Thyroid gland (tissue), 4 donors: ENCODE results near the gene RUFY3.

ENCODE experiments used
- CTCF ChIP-seq, 6 experiments: fragments of 200-600 bp in 3 of 6; fragments of 450-650 bp in 3 of 6; sonication (generic) in 3 of 6; IDR thresholded peaks; one replicate each; pipeline ENCODE4 v1.5.1; 2016 to 2019; ENCODE audit warnings: antibody characterized with exemption in 6 of 6, mild to moderate bottlenecking in 2 of 6, inconsistent platforms in 1 of 6, moderate library complexity in 1 of 6
- POLR2A ChIP-seq, 2 donors: fragments of 450-650 bp; IDR thresholded peaks; one replicate each; pipeline ENCODE4 v1.6.1; 2017; ENCODE audit warnings: antibody characterized with exemption in 2 of 2, mild to moderate bottlenecking in 2 of 2, moderate library complexity in 1 of 2

- TF ChIP-seq CTCF (IDR thresholded peaks at IDR 0.05) (no peak), POLR2A (IDR thresholded peaks at IDR 0.05) (no peak)
Observed at GRCh38 chr4:70838666-70839588, 117.2 kb downstream of the RUFY3 start.
